ENCODE measurements around the gene PARP1.
A peak's percentile ranks its signal among the peaks of the same experiment; 100 is the strongest.

PARP1 gene

DNA sequence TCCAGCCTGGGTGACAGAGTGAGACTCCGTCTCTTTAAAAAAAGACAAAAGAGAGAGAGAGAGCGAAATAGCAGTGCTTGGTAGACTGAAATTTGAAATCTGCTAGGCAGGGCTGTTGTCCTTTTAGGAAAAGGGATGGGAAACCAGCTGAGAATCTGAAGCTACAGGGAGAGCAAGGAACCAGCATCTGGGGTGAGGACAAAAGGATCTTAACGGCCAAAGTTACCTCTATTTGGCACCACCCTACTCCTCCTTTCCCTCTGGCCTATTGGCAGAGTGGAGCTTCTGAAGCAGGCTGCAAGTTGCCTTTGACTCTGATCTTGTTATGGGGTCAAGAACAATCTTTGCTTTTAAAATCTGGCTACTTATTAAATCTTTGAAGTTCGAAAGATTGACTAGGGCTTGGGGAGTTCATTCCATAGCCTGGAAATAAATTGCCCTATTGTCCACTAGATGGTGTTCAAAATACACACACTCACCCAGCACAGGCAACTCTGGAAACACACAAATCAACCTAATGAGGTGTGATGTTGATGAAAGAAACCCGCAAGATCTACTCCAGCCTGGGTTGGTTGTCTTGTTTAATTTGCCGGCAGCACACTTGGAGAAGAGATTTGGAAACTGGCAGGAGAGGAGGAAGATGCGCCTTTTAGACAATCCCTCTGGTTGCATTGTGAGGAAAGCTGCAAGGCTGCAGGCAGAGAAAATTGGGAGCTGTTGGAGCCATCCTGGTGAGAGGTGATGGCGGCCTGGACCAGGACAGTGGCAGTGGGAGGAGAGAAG, 16.5 kb upstream of the PARP1 start:
- no peak overlapping the region for H3K4me3 ChIP-seq (replicated peaks; ENCODE audit: low read depth, low read length)
- no peak for DNase-seq (ENCODE audit: extremely low read depth, low read depth)
- TF ChIP-seq, protein P1, sequence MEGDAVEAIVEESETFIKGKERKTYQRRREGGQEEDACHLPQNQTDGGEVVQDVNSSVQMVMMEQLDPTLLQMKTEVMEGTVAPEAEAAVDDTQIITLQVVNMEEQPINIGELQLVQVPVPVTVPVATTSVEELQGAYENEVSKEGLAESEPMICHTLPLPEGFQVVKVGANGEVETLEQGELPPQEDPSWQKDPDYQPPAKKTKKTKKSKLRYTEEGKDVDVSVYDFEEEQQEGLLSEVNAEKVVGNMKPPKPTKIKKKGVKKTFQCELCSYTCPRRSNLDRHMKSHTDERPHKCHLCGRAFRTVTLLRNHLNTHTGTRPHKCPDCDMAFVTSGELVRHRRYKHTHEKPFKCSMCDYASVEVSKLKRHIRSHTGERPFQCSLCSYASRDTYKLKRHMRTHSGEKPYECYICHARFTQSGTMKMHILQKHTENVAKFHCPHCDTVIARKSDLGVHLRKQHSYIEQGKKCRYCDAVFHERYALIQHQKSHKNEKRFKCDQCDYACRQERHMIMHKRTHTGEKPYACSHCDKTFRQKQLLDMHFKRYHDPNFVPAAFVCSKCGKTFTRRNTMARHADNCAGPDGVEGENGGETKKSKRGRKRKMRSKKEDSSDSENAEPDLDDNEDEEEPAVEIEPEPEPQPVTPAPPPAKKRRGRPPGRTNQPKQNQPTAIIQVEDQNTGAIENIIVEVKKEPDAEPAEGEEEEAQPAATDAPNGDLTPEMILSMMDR (IDR thresholded peaks at IDR 0.05; ENCODE audit: low read depth, low read length, missing control alignments), result peak; percentile 46

DNA sequence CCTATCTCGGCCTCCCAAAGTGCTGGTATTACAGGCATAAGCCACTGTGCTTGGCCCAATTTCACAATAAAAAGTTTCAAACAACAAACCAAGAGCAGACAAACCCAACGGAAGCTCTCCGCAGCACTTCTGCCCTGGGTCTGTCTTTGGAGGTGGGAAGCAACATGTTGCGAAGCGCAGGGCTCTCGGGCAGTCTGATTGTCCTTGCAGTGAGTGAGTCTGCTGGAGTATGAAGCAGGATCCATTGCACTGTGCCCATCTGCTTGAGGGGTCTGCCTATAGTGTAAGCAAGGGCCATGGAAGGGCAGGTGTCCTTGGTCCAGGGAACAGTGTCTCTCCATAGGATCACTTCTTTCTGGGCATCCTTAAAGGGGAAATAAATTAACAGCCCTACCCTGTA, 14.6 kb upstream of the PARP1 start:
- no peak for DNase-seq (ENCODE audit: extremely low read depth, low read depth)
- TF ChIP-seq, protein P1 (IDR thresholded peaks at IDR 0.05; ENCODE audit: low read depth, low read length, missing control alignments), result no peak

DNA sequence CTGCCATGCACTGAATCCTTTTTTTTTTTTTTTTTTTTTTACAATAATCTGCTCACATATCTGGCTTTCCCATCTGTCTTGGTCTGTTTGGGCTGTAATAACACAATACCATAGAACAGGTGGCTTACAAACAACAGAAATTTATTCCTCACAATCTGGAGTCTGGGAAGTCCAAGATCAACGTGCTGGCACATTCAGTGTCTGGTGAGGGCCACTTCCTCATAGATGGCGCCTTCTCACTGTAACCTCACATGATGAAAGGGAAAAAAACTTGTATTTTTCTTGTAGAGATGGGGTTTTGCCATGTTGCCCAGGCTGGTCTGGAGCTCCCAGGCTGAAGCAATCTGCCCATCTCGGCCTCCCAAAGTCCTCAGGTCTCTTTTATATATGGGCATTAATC, 13.0 kb upstream of the PARP1 start:
- TF ChIP-seq, protein P1 (IDR thresholded peaks at IDR 0.05; ENCODE audit: low read depth, low read length, missing control alignments), result no peak

More for the DNA sequence above, 14.6 kb upstream of the PARP1 start:
- no peak overlapping the region for H3K4me3 ChIP-seq (replicated peaks; ENCODE audit: low read depth, low read length)

DNA sequence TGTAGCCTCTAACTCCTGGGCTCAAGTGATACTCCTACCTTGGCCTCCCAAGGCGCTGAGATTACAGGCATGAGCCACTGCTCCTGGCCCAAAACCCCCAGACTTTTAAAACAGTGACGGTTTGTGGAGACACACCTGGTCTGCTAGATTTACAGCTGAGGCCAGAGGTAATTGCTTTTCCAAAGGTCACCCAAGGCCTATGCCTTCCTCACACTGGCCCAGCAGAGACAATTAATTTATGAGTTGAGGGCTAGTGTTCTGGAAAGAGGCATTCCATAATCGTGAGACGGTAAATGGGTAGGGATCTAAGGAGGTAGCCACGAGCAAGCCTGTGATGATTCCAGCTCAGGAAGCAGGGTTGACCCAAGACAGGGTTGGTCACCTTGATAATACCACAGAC, 12.4 kb upstream of the PARP1 start:
- no peak for DNase-seq (ENCODE audit: extremely low read depth, low read depth)
- no peak overlapping the region for H3K4me3 ChIP-seq (replicated peaks; ENCODE audit: low read depth, low read length)
- TF ChIP-seq, protein P1 (IDR thresholded peaks at IDR 0.05; ENCODE audit: low read depth, low read length, missing control alignments), result no peak

More for the DNA sequence above, 13.0 kb upstream of the PARP1 start:
- no peak overlapping the region for H3K4me3 ChIP-seq (replicated peaks; ENCODE audit: low read depth, low read length)
- DNase-seq (ENCODE audit: extremely low read depth, low read depth), result no peak

DNA sequence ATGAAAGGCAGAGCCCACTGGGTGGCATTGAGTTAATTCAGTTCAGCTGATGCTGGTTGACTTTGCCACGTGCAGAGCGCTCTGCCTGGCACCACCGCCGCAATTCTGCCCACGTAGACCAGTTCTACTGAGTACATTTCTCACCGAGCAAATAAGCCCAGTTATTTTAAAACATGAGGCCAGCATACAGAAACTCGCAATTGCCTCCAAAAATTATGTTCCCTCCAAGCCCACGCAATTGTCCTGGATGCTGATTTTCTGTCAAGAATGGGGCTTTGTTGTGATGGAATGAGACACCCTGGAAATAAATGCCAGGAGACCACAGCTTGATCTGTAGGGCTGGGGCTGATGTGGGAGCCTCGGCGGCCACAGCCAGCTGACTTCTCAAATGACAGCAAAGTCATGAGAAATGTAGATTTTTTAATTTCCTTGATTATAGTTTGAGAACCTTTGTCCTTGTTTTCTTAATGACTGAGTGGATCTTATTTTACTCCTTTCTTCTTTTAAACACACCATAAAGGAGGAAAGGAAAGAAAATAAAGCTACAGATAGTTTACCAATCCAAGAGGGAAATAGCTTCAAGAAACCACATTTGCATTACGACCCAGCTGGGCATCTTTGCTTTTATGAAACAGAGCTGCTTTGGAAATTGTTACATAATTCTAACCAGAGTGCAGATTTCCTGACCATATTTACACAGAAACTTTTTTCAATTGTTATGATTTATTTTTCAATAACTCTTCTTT, 11.6 kb upstream of the PARP1 start:
- TF ChIP-seq, protein P1 (IDR thresholded peaks at IDR 0.05; ENCODE audit: low read depth, low read length, missing control alignments), result no peak
- no peak overlapping the region for H3K4me3 ChIP-seq (replicated peaks; ENCODE audit: low read depth, low read length)
- DNase-seq (ENCODE audit: extremely low read depth, low read depth), result no peak

DNA sequence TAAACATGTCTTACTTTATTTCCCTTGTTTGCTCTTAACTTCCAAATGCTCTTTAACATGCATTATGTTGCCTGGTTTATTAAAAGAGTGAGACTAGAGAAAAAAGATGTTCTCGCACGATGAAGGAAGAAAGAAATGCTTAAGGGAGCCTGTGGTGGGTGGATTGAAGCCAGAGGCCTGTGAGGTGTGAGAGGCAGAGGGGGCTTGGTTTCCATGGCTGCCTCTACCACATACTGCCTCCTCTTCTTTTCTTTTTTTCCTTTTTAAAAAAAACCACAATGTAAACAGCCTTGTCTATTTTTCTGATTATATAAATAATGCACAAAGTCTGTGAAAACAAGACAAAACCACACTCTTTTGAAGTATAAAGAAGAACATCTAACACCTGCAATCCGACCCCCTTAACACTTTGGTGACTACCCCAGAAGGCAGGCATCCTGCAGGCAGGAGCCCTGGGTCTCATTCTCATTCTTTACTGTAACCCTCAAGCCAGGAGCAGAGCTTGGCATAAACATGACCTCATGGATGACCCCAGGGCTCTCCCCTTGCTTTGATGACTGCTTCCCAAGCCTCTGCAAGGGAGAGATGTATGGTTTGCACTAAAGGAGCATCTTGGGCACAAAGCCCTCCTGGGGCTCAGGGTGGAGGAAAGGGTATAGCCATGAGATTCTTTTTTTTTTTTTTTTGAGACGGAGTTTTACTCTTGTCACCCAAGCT, 10.1 kb upstream of the PARP1 start:
- H3K4me3 ChIP-seq (replicated peaks; ENCODE audit: low read depth, low read length), result no peak overlapping the region
- DNase-seq (ENCODE audit: extremely low read depth, low read depth), result no peak
- TF ChIP-seq, protein P1 (IDR thresholded peaks at IDR 0.05; ENCODE audit: low read depth, low read length, missing control alignments), result no peak
